Measurements from ENCODE around the gene SLC18B1. TPM values are rescaled to one million over a fixed set of nuclear protein-coding genes. Genes with fewer than 3 reads are reported as not detected.
A peak's percentile ranks its signal among the peaks of the same experiment; 100 is the strongest.

The SLC18B1 gene
- total RNA-seq = 9.7 TPM

GRCh38 chr6:132797951-132798868, at the start of gene SLC18B1:
Gene SLC18B1 (minus strand): TSS chr6:132798637. CDS start chr6:132798456, 181 bp downstream.

Small RNA genes lying within 50 kb of the gene (small RNA-seq; reads per million reads assigned to genes)
- gene SNORA33 (ENCODE audit: low replicate concordance) (9.9 reads per million, percentile 90 among the genes with 10 or more reads in this experiment), gene SNORD100 (ENCODE audit: low replicate concordance) (1,546 reads per million, percentile 99 among the genes with 10 or more reads in this experiment), gene SNORD101 (ENCODE audit: low replicate concordance) (1,568 reads per million, percentile 99 among the genes with 10 or more reads in this experiment)

Other genes with a start within 250 kb of the SLC18B1 start
- not detected for gene TAAR8, start 246.0 kb downstream of the SLC18B1 start, total RNA-seq
- gene TAAR6, start 228.3 kb downstream of the SLC18B1 start, total RNA-seq = not detected
- not detected for gene TAAR5, start 208.9 kb downstream of the SLC18B1 start, total RNA-seq
- not detected for gene TAAR2, start 174.4 kb downstream of the SLC18B1 start, total RNA-seq
- not detected for gene TAAR1, start 139.5 kb downstream of the SLC18B1 start, total RNA-seq
- gene VNN1, start 84.6 kb downstream of the SLC18B1 start, total RNA-seq = not detected
- gene VNN2, start 40.7 kb downstream of the SLC18B1 start, total RNA-seq = 0.94 TPM
- gene RPS12, start 15.9 kb upstream of the SLC18B1 start, total RNA-seq = 540 TPM